IMR-90 (cell line): ENCODE data around the gene METRNL. TPM values are rescaled to one million over a fixed set of nuclear protein-coding genes. Genes with fewer than 3 reads are reported as not detected.
A peak's percentile ranks its signal among the peaks of the same experiment; 100 is the strongest.

Experiments used
- ATAC-seq: fragments of 200-7000 bp; cut with Tn5 transposase; 2 replicates; pipeline ENCODE4 v1.9.1; 2020; ENCODE audit warnings: low read depth, mild to moderate bottlenecking, moderate library complexity
- BruUV-seq: library from RNA; stranded (reverse); fragments of 400-500 nt; replicated peaks from 2 replicates; lab custom pipeline; 2021; lab: Mats Ljungman, UMichigan
- CTCF ChIA-PET: fragments of 300-600 bp; formaldehyde crosslinking; extraction: SDS; loops from one replicate; lab custom pipeline; 2021; ENCODE audit warnings: antibody characterized with exemption; lab: Yijun Ruan, JAX
- POLR2A ChIA-PET: fragments of 300-600 bp; sonication (Branson Sonifier 250); formaldehyde crosslinking; loops from one replicate; lab custom pipeline; 2022; ENCODE audit warnings: antibody characterized with exemption; ENCODE audit not compliant: unreplicated experiment; lab: Charles Lee
- DNase-seq: peaks from one replicate; pipeline ENCODE4 v3.0.0; 2013
- H2AFZ ChIP-seq: replicated peaks from 2 replicates; pipeline ENCODE3; 2013; ENCODE audit warnings: low read length, mild to moderate bottlenecking; ENCODE audit not compliant: poor library complexity
- H2AK5ac ChIP-seq: 2 replicates; pipeline ENCODE4 v1.6.1; 2013; ENCODE audit warnings: low read depth, low read length, inconsistent platforms
- H2AK9ac ChIP-seq: replicated peaks from 2 replicates; pipeline ENCODE3; 2013; ENCODE audit warnings: mild to moderate bottlenecking, low read depth, low read length, moderate library complexity; ENCODE audit not compliant: poor library complexity
- H2BK120ac ChIP-seq: 2 replicates; pipeline ENCODE4 v1.6.1; 2013; ENCODE audit warnings: low read depth, low read length, inconsistent platforms
- H2BK15ac ChIP-seq: 3 replicates; pipeline ENCODE4 v1.6.1; 2013; ENCODE audit warnings: low read depth, low read length, inconsistent platforms
- H2BK20ac ChIP-seq: 2 replicates; pipeline ENCODE4 v1.6.1; 2013; ENCODE audit warnings: low read depth, mild to moderate bottlenecking, inconsistent platforms, low read length, moderate library complexity
- H2BK5ac ChIP-seq: 2 replicates; pipeline ENCODE4 v1.6.1; 2013; ENCODE audit warnings: mild to moderate bottlenecking, low read depth, low read length, inconsistent platforms; ENCODE audit not compliant: poor library complexity, severe bottlenecking
- H3K14ac ChIP-seq: replicated peaks from 2 replicates; pipeline ENCODE4 v1.6.1; 2013; ENCODE audit warnings: low read depth, low read length, inconsistent platforms
- H3K18ac ChIP-seq: 2 replicates; pipeline ENCODE4 v1.6.1; 2013; ENCODE audit warnings: low read depth, low read length, control low read depth
- H3K23ac ChIP-seq: 2 replicates; pipeline ENCODE4 v1.6.1; 2013; ENCODE audit warnings: low read depth, low read length, inconsistent platforms
- H3K27ac ChIP-seq: 2 replicates; pipeline ENCODE4 v1.5.1; 2013; ENCODE audit warnings: mild to moderate bottlenecking, control low read depth, low read length; ENCODE audit not compliant: insufficient read depth
- H3K27me3 ChIP-seq: 2 replicates; pipeline ENCODE4 v1.6.1; 2013; ENCODE audit warnings: low read length; ENCODE audit not compliant: control insufficient read depth, insufficient read depth
- H3K36me3 ChIP-seq: 2 replicates; pipeline ENCODE4 v1.6.1; 2013; ENCODE audit warnings: low read length, mixed read lengths; ENCODE audit not compliant: control insufficient read depth, insufficient read depth
- H3K4ac ChIP-seq: 2 replicates; pipeline ENCODE4 v1.6.1; 2013; ENCODE audit warnings: low read depth, low read length, inconsistent platforms
- H3K4me1 ChIP-seq: 2 replicates; pipeline ENCODE4 v1.6.1; 2013; ENCODE audit warnings: low read length, mixed read lengths; ENCODE audit not compliant: control insufficient read depth, insufficient read depth
- H3K4me2 ChIP-seq: 2 replicates; pipeline ENCODE4 v1.6.1; 2013; ENCODE audit warnings: low read depth, mild to moderate bottlenecking, control low read depth, low read length, moderate library complexity
- H3K4me3 ChIP-seq: 2 replicates; pipeline ENCODE4 v1.5.1; 2013; ENCODE audit warnings: low read depth, mild to moderate bottlenecking, control low read depth, low read length, moderate library complexity; ENCODE audit not compliant: insufficient read depth
- H3K56ac ChIP-seq: 2 replicates; pipeline ENCODE4 v1.6.1; 2013; ENCODE audit warnings: low read length, inconsistent platforms; ENCODE audit not compliant: insufficient read depth; ENCODE audit errors: extremely low read depth
- H3K79me1 ChIP-seq, 2 experiments: 2 replicates each; pipeline ENCODE4 v1.6.1; 2013; ENCODE audit warnings: low read length in 2 of 2, inconsistent platforms in 1 of 2, low read depth in 1 of 2
- H3K9ac ChIP-seq: 2 replicates; pipeline ENCODE4 v1.6.1; 2013; ENCODE audit warnings: low read depth, low read length, control low read depth
- H3K9me1 ChIP-seq: 2 replicates; pipeline ENCODE4 v1.6.1; 2013; ENCODE audit warnings: low read length, inconsistent platforms; ENCODE audit not compliant: insufficient read depth
- H3K9me3 ChIP-seq: 2 replicates; pipeline ENCODE4 v1.6.1; 2013; ENCODE audit warnings: low read length; ENCODE audit not compliant: control insufficient read depth, insufficient read depth
- H4K20me1 ChIP-seq: 2 replicates; pipeline ENCODE4 v1.6.1; 2013; ENCODE audit warnings: low read length, inconsistent platforms; ENCODE audit not compliant: insufficient read depth
- H4K5ac ChIP-seq: 2 replicates; pipeline ENCODE4 v1.6.1; 2013; ENCODE audit warnings: mild to moderate bottlenecking, low read depth, low read length, control low read depth
- H4K8ac ChIP-seq, 2 experiments: 2 replicates each; pipeline ENCODE4 v1.6.1; 2013; ENCODE audit warnings: low read depth in 2 of 2, low read length in 2 of 2, control low read depth in 1 of 2, inconsistent platforms in 1 of 2
- H4K91ac ChIP-seq: 2 replicates; pipeline ENCODE4 v1.6.1; 2013; ENCODE audit warnings: low read depth, low read length, inconsistent platforms; ENCODE audit not compliant: insufficient read depth
- CEBPB ChIP-seq: IDR thresholded peaks from 2 replicates; pipeline ENCODE4 v1.6.1; 2012; ENCODE audit warnings: low read depth, low read length, improper control_type of control experiment
- CTCF ChIP-seq: conservative IDR thresholded peaks from 2 replicates; pipeline ENCODE4 v1.5.1; 2012; ENCODE audit warnings: mild to moderate bottlenecking, low read depth, low read length, improper control_type of control experiment
- MAFK ChIP-seq: IDR thresholded peaks from 2 replicates; pipeline ENCODE4 v1.6.1; 2012; ENCODE audit warnings: low read depth, low read length, improper control_type of control experiment
- MAZ ChIP-seq: IDR thresholded peaks from 2 replicates; pipeline ENCODE4 v1.6.1; 2012; ENCODE audit warnings: low read depth, mild to moderate bottlenecking, low read length, improper control_type of control experiment, moderate library complexity, borderline replicate concordance
- MXI1 ChIP-seq: IDR thresholded peaks from 2 replicates; pipeline ENCODE4 v1.6.1; 2012; ENCODE audit warnings: low read depth, mild to moderate bottlenecking, low read length, moderate library complexity, borderline replicate concordance
- NFE2L2 ChIP-seq: fragments of 150-350 bp; IDR thresholded peaks from 2 replicates; pipeline ENCODE4 v1.6.1; 2016; ENCODE audit warnings: low read depth, mild to moderate bottlenecking, low read length
- RFX5 ChIP-seq: IDR thresholded peaks from 2 replicates; pipeline ENCODE4 v1.8.0; 2012; ENCODE audit warnings: low read depth, mild to moderate bottlenecking, low read length, moderate library complexity
- whole genome bisulfite sequencing, 2 experiments: methylation state at CpG; one replicate each; pipeline versions ENCODE4 v1.1.5 to v1.1.7; 2013; ENCODE audit warnings: missing lambda C conversion rate in 2 of 2; ENCODE audit not compliant: insufficient read length in 1 of 2; ENCODE audit errors: extremely low coverage in 2 of 2; 5-methylcytosine and 5-hydroxymethylcytosine counted together
- dilution Hi-C: fragments of 300-500 bp; cut with HindIII; formaldehyde crosslinking; loops from one replicate; pipeline ENCODE4 v1.14.3; 2018; ENCODE audit warnings: low sequenced_read_pairs; ENCODE audit not compliant: unreplicated experiment
- in situ Hi-C: fragments of 300-500 bp; cut with MboI; formaldehyde crosslinking; loops from 3 replicates; pipeline ENCODE4 v1.14.3; 2019; ENCODE audit warnings: low sequenced_read_pairs, inconsistent platforms, mixed read lengths
- intact Hi-C: fragments of 100-400 bp; cut with micrococcal nuclease; formaldehyde crosslinking; loops from 2 replicates; pipeline ENCODE4 v1.10.0; 2022
- polyA plus RNA-seq, 3 experiments: library from polyadenylated mRNA; depleted of rRNA; stranded (reverse); fragments of >200 nt; gene quantifications; 2 replicates each; pipeline ENCODE4 v1.2.3, GENCODE V29; 2012; ENCODE audit warnings: low replicate concordance in 1 of 3
- total RNA-seq: library from RNA; depleted of rRNA; stranded (reverse); fragments of >200 nt; gene quantifications from 2 replicates; pipeline ENCODE4 v1.2.3, GENCODE V29; 2012
- TF ChIP-seq, protein P1 (sequence below): fragments of 150-350 bp; IDR thresholded peaks from 2 replicates; pipeline ENCODE4 v1.6.1; 2016; ENCODE audit warnings: low read depth, mild to moderate bottlenecking, low read length, moderate library complexity, borderline replicate concordance

Gene METRNL
- total and polyA plus RNA-seq, 2 of the 4 experiments (the other 2 are of a cell fraction), result 17.9 to 48.2 TPM

GRCh38 chr17:83090444-83091256 lies 11.2 kb downstream of the METRNL start:
- peaks cover 16% of the 10 kb centered on the region for H3K9me1 ChIP-seq
- no peak overlapping the region for H4K5ac ChIP-seq
- H2BK20ac ChIP-seq, result no peak overlapping the region
- no peak for DNase-seq
- no peak overlapping the region for H2BK120ac ChIP-seq
- peaks cover 95% of the 10 kb centered on the region for H4K20me1 ChIP-seq
- no peak overlapping the region for H2BK5ac ChIP-seq
- peak overlapping the region; percentile 27; the same call in 1 of the 2 replicates for H3K23ac ChIP-seq
- intact Hi-C loops (no loop called here), in situ Hi-C loops (no loop called here), dilution Hi-C loops (no loop called here)
- no peak overlapping the region for H2BK15ac ChIP-seq
- no peaks in the 10 kb centered on the region for H3K27me3 ChIP-seq
- no peak overlapping the region for H3K4ac ChIP-seq
- peak overlapping the region; percentile 32 for H2AFZ ChIP-seq
- TF ChIP-seq, protein P1, sequence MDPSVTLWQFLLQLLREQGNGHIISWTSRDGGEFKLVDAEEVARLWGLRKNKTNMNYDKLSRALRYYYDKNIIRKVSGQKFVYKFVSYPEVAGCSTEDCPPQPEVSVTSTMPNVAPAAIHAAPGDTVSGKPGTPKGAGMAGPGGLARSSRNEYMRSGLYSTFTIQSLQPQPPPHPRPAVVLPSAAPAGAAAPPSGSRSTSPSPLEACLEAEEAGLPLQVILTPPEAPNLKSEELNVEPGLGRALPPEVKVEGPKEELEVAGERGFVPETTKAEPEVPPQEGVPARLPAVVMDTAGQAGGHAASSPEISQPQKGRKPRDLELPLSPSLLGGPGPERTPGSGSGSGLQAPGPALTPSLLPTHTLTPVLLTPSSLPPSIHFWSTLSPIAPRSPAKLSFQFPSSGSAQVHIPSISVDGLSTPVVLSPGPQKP, result no peak
- TF ChIP-seq CEBPB, result no peak
- no peak for TF ChIP-seq MAZ
- TF ChIP-seq RFX5, result no peak
- no peak for TF ChIP-seq MXI1
- TF ChIP-seq CTCF, result no peak
- TF ChIP-seq MAFK, result no peak
- TF ChIP-seq NFE2L2, result no peak
- peaks cover 11 to 83% of the 10 kb centered on the region in 2 experiments for H3K79me1 ChIP-seq
- no peak overlapping the region for H3K56ac ChIP-seq
- H3K27ac ChIP-seq, result no peak overlapping the region
- H2AK5ac ChIP-seq, result no peak overlapping the region; the same call in 1 of the 2 replicates
- ChIA-PET POLR2A (no interaction called here), CTCF (no interaction called here)
- ATAC-seq, result no peak
- no peak overlapping the region for H3K18ac ChIP-seq
- no peak overlapping the region for H4K8ac ChIP-seq
- H3K4me3 ChIP-seq, result no peak overlapping the region
- no TSS peak for BruUV-seq
- no peak overlapping the region for H3K14ac ChIP-seq
- no peak overlapping the region for H3K9ac ChIP-seq
- H3K4me2 ChIP-seq, result no peak overlapping the region
- peaks cover 69% of the 10 kb centered on the region for H3K36me3 ChIP-seq
- WGBS, 2 experiments, result 82% methylated on average over 3 of the region's 32 CpGs; no CpG with 5 or more reads in 1 of the 2 experiments
- peaks cover 16% of the 10 kb centered on the region for H3K4me1 ChIP-seq
- peak overlapping the region; percentile 78 for H2AK9ac ChIP-seq
- H3K9me3 ChIP-seq, result no peaks in the 10 kb centered on the region
- H4K91ac ChIP-seq, result no peak overlapping the region
